K562 (cell line): ENCODE results near the gene PHF3. TPM values are rescaled to one million over a fixed set of nuclear protein-coding genes. Genes with fewer than 3 reads are reported as not detected.

Experiments
- ETV6 ChIP-seq, 3 experiments: fragments of 150-350 bp in 1 of 3; sonication (generic) in 1 of 3; formaldehyde crosslinking in 1 of 3; IDR thresholded peaks; 2 replicates each; pipeline versions ENCODE4 v1.6.1 to v1.8.0; 2014 to 2022; ENCODE audit warnings: borderline replicate concordance in 2 of 3, low read depth in 2 of 3, antibody characterized with exemption in 1 of 3, low read length in 1 of 3, mild to moderate bottlenecking in 1 of 3, missing genetic modification reagents in 1 of 3
- FOXJ3 ChIP-seq: sonication (generic); formaldehyde crosslinking; IDR thresholded peaks from 2 replicates; pipeline ENCODE4 v1.4.0; 2020; ENCODE audit warnings: mild to moderate bottlenecking, missing genetic modification reagents
- HNRNPK ChIP-seq: fragments of 200-400 bp; formaldehyde crosslinking; IDR thresholded peaks from one replicate; pipeline ENCODE4 v1.6.1; 2018; ENCODE audit warnings: mild to moderate bottlenecking, low read depth, low read length; ENCODE audit not compliant: poor library complexity, severe bottlenecking
- SIX5 ChIP-seq, 2 experiments: IDR thresholded peaks; 2 replicates each; pipeline ENCODE4 v1.6.1; 2011; ENCODE audit warnings: low read length in 2 of 2, borderline replicate concordance in 1 of 2, low read depth in 1 of 2, mild to moderate bottlenecking in 1 of 2, moderate library complexity in 1 of 2; ENCODE audit not compliant: insufficient read depth in 1 of 2
- SP2 ChIP-seq: IDR thresholded peaks from 2 replicates; pipeline ENCODE4 v1.6.1; 2011; ENCODE audit warnings: mild to moderate bottlenecking, low read depth, low read length, moderate library complexity; ENCODE audit not compliant: poor library complexity, severe bottlenecking; ENCODE audit errors: extremely low read depth
- TAF7 ChIP-seq: fragments of 450-650 bp; IDR thresholded peaks from 2 replicates; pipeline ENCODE4 v1.6.1; 2016; ENCODE audit warnings: missing genetic modification characterization, missing compliant biosample characterization
- XRCC5 ChIP-seq: fragments of 200-400 bp; formaldehyde crosslinking; IDR thresholded peaks from 2 replicates; pipeline ENCODE4 v1.6.1; 2017; ENCODE audit warnings: low read depth, mild to moderate bottlenecking, low read length
- polyA plus RNA-seq, 8 experiments: library from polyadenylated mRNA; depleted of rRNA in 4 of 8; stranded (reverse) in 5 of 8; unstranded in 3 of 8; fragments of >200 nt; fragmentation: Nextera tagmentation in 2 of 8; fragmentation: Illumina TruSeq in 1 of 8; extraction: Ambion mirVana in 2 of 8; extraction: Trizol in 1 of 8; gene quantifications; 2 replicates each; pipeline versions ENCODE4 v1.2.1 to v1.2.3, GENCODE V29; 2011 to 2014; ENCODE audit warnings: inconsistent platforms in 1 of 8, missing spikeins in 1 of 8
- total RNA-seq, 7 experiments: library from RNA; depleted of rRNA in 6 of 7; stranded (reverse); fragments of >200 nt in 6 of 7; fragmentation: Illumina TruSeq in 2 of 7; extraction: Trizol in 2 of 7; gene quantifications; 2 replicates each; pipeline versions ENCODE4 v1.2.1 to v1.2.3, GENCODE V29; 2011 to 2021; ENCODE audit warnings: low replicate concordance in 1 of 7
- TF ChIP-seq, protein P1 (sequence below): IDR thresholded peaks from 3 replicates; pipeline ENCODE4 v1.6.1; 2011; ENCODE audit warnings: borderline replicate concordance, mild to moderate bottlenecking; ENCODE audit not compliant: insufficient read length, insufficient read depth
- TF ChIP-seq, protein P2 (sequence below), 2 experiments: fragments of 450-650 bp; IDR thresholded peaks; 2 replicates each; pipeline ENCODE4 v1.6.1; 2016; ENCODE audit warnings: mild to moderate bottlenecking in 2 of 2, borderline replicate concordance in 1 of 2, low read depth in 1 of 2, moderate library complexity in 1 of 2

Gene PHF3
- total and polyA plus RNA-seq, 9 of the 15 experiments (the other 6 are each of a cell fraction or from before 2014, with no cell fraction given) = 8.1 to 51.2 (median 30.9) TPM

DNA sequence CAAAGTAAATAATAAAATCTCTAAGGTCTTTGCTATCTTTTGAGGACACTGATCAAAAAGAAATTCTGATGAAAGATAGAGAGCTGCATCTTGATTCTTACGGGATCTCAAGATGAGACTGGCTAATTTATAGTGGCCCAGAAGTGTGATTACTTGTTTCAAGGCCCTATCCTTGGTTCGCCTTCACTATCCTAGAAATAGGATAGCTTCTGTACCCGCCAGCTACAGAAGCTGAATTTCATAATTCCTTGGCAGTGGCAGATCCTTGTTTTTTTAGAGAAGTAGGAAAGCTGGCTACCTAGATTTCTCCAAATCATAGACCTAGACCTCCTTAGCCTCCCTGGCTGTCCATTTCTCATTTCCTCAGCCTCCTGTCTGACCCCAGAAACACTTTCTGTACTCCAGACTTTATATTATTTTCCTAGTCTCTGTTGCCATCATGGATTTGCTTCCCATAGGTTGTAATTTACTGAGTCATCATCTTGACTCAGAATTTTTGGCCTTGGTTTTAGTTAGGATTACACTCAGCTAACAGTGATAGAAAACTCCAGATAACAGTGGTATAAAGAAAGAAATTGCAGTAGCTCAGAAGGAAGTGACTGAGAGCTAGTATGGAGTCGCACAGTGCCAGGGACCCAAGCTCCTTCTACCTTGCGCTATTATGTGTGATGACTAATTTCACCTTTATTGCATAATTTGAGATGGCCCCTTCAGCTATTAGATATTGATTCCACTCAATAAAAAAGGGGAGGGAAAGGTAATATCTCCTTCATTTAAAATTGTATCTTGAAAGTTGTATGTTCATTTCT, 27.7 kb downstream of the PHF3 start (continued):
- no peak for TF ChIP-seq SIX5 (IDR thresholded peaks at IDR 0.05; ENCODE audit: borderline replicate concordance in 1 of 2, insufficient read depth in 1 of 2, low read depth in 1 of 2, low read length in 2 of 2)
- TF ChIP-seq SP2 = no peak
- TF ChIP-seq, protein P1, sequence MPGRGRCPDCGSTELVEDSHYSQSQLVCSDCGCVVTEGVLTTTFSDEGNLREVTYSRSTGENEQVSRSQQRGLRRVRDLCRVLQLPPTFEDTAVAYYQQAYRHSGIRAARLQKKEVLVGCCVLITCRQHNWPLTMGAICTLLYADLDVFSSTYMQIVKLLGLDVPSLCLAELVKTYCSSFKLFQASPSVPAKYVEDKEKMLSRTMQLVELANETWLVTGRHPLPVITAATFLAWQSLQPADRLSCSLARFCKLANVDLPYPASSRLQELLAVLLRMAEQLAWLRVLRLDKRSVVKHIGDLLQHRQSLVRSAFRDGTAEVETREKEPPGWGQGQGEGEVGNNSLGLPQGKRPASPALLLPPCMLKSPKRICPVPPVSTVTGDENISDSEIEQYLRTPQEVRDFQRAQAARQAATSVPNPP = no peak
- no peak for TF ChIP-seq ETV6 (IDR thresholded peaks at IDR 0.05; ENCODE audit: borderline replicate concordance in 1 of 2, low read depth in 2 of 2, low read length in 1 of 2)
- TF ChIP-seq ETV6 (CRISPR knock-in tag; IDR thresholded peaks at IDR 0.05; ENCODE audit: borderline replicate concordance) = no peak
- TF ChIP-seq, protein P2, sequence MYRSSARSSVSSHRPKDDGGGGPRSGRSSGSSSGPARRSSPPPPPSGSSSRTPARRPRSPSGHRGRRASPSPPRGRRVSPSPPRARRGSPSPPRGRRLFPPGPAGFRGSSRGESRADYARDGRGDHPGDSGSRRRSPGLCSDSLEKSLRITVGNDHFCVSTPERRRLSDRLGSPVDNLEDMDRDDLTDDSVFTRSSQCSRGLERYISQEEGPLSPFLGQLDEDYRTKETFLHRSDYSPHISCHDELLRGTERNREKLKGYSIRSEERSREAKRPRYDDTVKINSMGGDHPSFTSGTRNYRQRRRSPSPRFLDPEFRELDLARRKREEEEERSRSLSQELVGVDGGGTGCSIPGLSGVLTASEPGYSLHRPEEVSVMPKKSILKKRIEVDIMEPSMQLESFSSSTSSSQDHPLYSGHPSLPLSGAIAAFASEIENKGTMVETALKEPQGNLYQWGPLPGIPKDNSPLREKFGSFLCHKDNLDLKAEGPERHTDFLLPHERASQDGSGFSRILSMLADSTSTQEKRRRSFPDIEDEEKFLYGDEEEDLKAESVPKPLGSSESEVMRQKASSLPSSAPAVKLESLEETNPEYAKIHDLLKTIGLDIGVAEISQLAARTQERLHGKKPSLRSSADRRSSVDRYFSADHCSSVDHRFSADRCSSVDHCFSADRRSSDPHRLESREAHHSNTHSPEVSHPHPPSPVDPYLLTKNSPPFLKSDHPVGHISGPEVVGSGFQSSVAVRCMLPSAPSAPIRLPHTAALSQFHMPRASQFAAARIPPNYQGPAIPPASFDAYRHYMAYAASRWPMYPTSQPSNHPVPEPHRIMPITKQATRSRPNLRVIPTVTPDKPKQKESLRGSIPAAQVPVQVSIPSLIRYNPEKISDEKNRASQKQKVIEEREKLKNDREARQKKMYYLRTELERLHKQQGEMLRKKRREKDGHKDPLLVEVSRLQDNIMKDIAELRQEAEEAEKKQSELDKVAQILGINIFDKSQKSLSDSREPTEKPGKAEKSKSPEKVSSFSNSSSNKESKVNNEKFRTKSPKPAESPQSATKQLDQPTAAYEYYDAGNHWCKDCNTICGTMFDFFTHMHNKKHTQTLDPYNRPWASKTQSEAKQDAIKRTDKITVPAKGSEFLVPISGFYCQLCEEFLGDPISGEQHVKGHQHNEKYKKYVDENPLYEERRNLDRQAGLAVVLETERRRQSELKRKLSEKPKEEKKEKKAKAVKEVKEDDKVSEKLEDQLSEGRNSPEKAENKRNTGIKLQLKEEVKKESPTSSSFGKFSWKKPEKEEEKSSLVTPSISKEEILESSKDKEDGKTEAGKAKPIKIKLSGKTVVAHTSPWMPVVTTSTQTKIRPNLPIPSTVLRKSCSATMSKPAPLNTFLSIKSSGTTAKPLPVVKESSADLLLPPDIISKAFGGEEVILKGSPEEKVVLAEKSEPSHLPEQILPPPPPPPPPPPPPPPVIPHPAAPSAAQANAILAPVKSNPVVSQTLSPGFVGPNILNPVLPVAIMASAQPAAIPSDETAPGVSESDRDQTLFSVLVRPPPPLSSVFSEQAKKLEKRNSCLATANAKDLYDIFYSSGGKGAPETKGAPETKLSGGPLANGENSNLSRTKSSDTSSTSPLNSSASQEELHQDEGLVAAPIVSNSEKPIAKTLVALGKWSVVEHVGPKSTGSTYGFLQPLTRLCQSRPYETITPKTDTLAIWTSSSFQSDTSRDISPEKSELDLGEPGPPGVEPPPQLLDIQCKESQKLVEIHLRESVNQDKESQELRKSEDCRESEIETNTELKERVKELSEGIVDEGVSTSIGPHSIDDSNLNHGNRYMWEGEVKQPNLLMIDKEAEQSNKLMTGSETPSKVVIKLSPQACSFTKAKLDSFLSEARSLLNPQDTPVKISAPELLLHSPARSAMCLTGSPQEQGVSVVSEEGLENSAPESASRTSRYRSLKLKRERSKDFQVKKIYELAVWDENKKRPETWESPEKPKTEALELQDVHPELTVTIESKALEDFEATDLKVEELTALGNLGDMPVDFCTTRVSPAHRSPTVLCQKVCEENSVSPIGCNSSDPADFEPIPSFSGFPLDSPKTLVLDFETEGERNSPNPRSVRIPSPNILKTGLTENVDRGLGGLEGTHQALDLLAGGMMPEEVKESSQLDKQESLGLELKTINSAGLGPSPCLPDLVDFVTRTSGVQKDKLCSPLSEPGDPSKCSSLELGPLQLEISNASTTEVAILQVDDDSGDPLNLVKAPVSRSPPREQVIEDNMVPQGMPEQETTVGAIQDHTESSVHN (IDR thresholded peaks at IDR 0.05; ENCODE audit: borderline replicate concordance in 1 of 2, low read depth in 1 of 2) = no peak
- TF ChIP-seq FOXJ3 = no peak
- no peak for TF ChIP-seq XRCC5
- no peak for TF ChIP-seq TAF7 (tag)
- no peak for TF ChIP-seq HNRNPK
